Thyroid gland (tissue), 4 donors: ENCODE results near the gene OTULINL.

Source experiments
- CTCF ChIP-seq, 6 experiments: fragments of 200-600 bp in 3 of 6; fragments of 450-650 bp in 3 of 6; sonication (generic) in 3 of 6; IDR thresholded peaks; one replicate each; pipeline ENCODE4 v1.5.1; 2016 to 2019; ENCODE audit warnings: antibody characterized with exemption in 6 of 6, mild to moderate bottlenecking in 2 of 6, inconsistent platforms in 1 of 6, moderate library complexity in 1 of 6
- POLR2A ChIP-seq, 2 donors: fragments of 450-650 bp; IDR thresholded peaks; one replicate each; pipeline ENCODE4 v1.6.1; 2017; ENCODE audit warnings: antibody characterized with exemption in 2 of 2, mild to moderate bottlenecking in 2 of 2, moderate library complexity in 1 of 2

GRCh38 chr5:14644623-14645237 is 63.1 kb downstream of the OTULINL start:
- TF ChIP-seq POLR2A (IDR thresholded peaks at IDR 0.05) (no peak), CTCF (IDR thresholded peaks at IDR 0.05) (no peak)
